ENCODE data around the gene PSEN1.

DNA sequence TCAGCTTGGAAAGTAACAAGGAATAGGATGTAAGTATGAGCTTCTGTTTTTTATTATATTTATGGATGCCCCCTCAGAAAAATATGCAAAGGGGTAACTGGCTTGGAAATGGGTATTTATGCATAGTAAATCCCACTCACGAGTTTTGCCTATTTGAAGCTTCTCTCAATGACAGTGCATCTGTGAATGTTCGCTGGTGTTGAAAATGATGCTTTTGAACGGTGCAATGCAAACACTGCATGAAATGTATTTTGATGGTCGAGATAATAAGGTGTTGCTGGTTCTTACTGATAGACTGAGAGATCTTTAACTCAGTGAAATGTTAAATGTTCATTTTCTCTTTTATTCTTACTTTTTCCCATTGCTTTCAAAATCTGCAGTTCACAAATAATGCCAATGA, 36.0 kb upstream of the PSEN1 start:
- no peak for TF ChIP-seq EP300 (IDR thresholded peaks at IDR 0.05)
- TF ChIP-seq, protein P1, sequence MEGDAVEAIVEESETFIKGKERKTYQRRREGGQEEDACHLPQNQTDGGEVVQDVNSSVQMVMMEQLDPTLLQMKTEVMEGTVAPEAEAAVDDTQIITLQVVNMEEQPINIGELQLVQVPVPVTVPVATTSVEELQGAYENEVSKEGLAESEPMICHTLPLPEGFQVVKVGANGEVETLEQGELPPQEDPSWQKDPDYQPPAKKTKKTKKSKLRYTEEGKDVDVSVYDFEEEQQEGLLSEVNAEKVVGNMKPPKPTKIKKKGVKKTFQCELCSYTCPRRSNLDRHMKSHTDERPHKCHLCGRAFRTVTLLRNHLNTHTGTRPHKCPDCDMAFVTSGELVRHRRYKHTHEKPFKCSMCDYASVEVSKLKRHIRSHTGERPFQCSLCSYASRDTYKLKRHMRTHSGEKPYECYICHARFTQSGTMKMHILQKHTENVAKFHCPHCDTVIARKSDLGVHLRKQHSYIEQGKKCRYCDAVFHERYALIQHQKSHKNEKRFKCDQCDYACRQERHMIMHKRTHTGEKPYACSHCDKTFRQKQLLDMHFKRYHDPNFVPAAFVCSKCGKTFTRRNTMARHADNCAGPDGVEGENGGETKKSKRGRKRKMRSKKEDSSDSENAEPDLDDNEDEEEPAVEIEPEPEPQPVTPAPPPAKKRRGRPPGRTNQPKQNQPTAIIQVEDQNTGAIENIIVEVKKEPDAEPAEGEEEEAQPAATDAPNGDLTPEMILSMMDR (IDR thresholded peaks at IDR 0.05) = no peak

Data from ovary (tissue), 3 donors.